Natural killer cell (primary cell): Measurements from ENCODE around the gene IGFL4. TPM values are rescaled to one million over a fixed set of nuclear protein-coding genes. Genes with fewer than 3 reads are reported as not detected.

ENCODE experiments used
- ATAC-seq, 3 donors: fragments of 150-1000 bp in 2 of 3; fragments of 200-7000 bp in 1 of 3; cut with Tn5 transposase; 1 replicate in 1 of 3; 2 replicates in 2 of 3; pipeline ENCODE4 v1.10.0; 2021; ENCODE audit warnings: mild to moderate bottlenecking in 2 of 3, moderate library complexity in 2 of 3
- DNase-seq, 2 donors: peaks; one replicate each; pipeline versions ENCODE4 v3.0.0 to v3.0.0-alpha.2; 2013 to 2021; ENCODE audit warnings: mixed read lengths in 1 of 2
- H3K27ac ChIP-seq: one replicate; pipeline ENCODE4 v1.5.1; 2013; ENCODE audit warnings: mild to moderate bottlenecking, low read length
- H3K27me3 ChIP-seq: one replicate; pipeline ENCODE4 v1.6.1; 2013; ENCODE audit warnings: low read length; ENCODE audit not compliant: control insufficient read depth, insufficient read depth
- H3K36me3 ChIP-seq: one replicate; pipeline ENCODE4 v1.6.1; 2013; ENCODE audit warnings: low read length; ENCODE audit not compliant: control insufficient read depth, insufficient read depth
- H3K4me1 ChIP-seq: one replicate; pipeline ENCODE4 v1.6.1; 2013; ENCODE audit warnings: low read length; ENCODE audit not compliant: control insufficient read depth, insufficient read depth
- H3K4me3 ChIP-seq: one replicate; pipeline ENCODE4 v1.5.1; 2013; ENCODE audit warnings: low read length
- H3K9me3 ChIP-seq: one replicate; pipeline ENCODE4 v1.6.1; 2013; ENCODE audit warnings: low read length; ENCODE audit not compliant: control insufficient read depth, insufficient read depth
- H3K27ac Mint-ChIP-seq, 2 donors: one replicate each; pipeline ENCODE4 v1.8.0; 2022; ENCODE audit warnings: mild to moderate bottlenecking in 2 of 2, mixed read lengths in 2 of 2, moderate library complexity in 1 of 2
- H3K27me3 Mint-ChIP-seq, 2 donors: one replicate each; pipeline ENCODE4 v1.8.0; 2022; ENCODE audit warnings: low read depth in 2 of 2, mixed read lengths in 2 of 2
- H3K36me3 Mint-ChIP-seq: one replicate; pipeline ENCODE4 v1.8.0; 2022; ENCODE audit warnings: mixed read lengths
- H3K4me1 Mint-ChIP-seq, 2 donors: one replicate each; pipeline ENCODE4 v1.8.0; 2022; ENCODE audit warnings: mixed read lengths in 2 of 2
- H3K4me3 Mint-ChIP-seq: one replicate; pipeline ENCODE4 v1.8.0; 2022; ENCODE audit warnings: mild to moderate bottlenecking, moderate library complexity, mixed read lengths
- H3K9me3 Mint-ChIP-seq, 2 donors: one replicate each; pipeline ENCODE4 v1.8.0; 2022; ENCODE audit warnings: mixed read lengths in 2 of 2
- CTCF ChIP-seq: fragments of 200-600 bp; IDR thresholded peaks from one replicate; pipeline ENCODE4 v1.8.0; 2022; ENCODE audit warnings: antibody characterized with exemption
- WGBS: methylation state at CpG from one replicate; pipeline ENCODE4 v1.1.7; 2013; ENCODE audit warnings: missing lambda C conversion rate; ENCODE audit not compliant: insufficient coverage; 5-methylcytosine and 5-hydroxymethylcytosine counted together
- intact Hi-C: fragments of 100-400 bp; cut with micrococcal nuclease; formaldehyde crosslinking; loops from one replicate; pipeline ENCODE4 v1.14.2; 2022
- total RNA-seq, 4 donors: library from RNA; stranded (reverse); fragments of 120-200 nt in 1 of 4; gene quantifications; one replicate each; pipeline versions ENCODE4 v1.2.3 to v1.2.4, GENCODE V29; 2013 to 2022

Gene IGFL4
- total RNA-seq, 3 donors from 2014 or later (not counting 1 experiment from before 2014, with no cell fraction given) = not detected

GRCh38 chr19:46069806-46070341 is 29.1 kb upstream of the IGFL4 start:
- 86% methylated on average over 6 of the region's 6 CpGs for WGBS
- TF ChIP-seq CTCF = no peak
- Histone ChIP-seq H3K27ac (no peak overlapping the region), H3K9me3 (no peaks in the 10 kb centered on the region), H3K4me3 (no peak overlapping the region), H3K4me1 (no peaks in the 10 kb centered on the region), H3K27me3 (peaks cover 10% of the 10 kb centered on the region), H3K36me3 (no peaks in the 10 kb centered on the region)
- no peak overlapping the region for H3K4me3 Mint-ChIP-seq
- no peaks in the 10 kb centered on the region for H3K4me1 Mint-ChIP-seq
- H3K36me3 Mint-ChIP-seq = no peaks in the 10 kb centered on the region
- H3K9me3 Mint-ChIP-seq = no peaks in the 10 kb centered on the region
- peaks cover 40 to 92% of the 10 kb centered on the region in 2 donors for H3K27me3 Mint-ChIP-seq
- ATAC-seq (no peak), DNase-seq (no peak)
- intact Hi-C loops = no loop called here
- no peak overlapping the region for H3K27ac Mint-ChIP-seq

GRCh38 chr19:46068345-46069258 is 27.8 kb upstream of the IGFL4 start:
- no peak for TF ChIP-seq CTCF
- WGBS = 54% methylated on average over 12 of the region's 12 CpGs
- no peaks in the 10 kb centered on the region for H3K9me3 Mint-ChIP-seq
- H3K27ac Mint-ChIP-seq = no peak overlapping the region
- H3K4me1 Mint-ChIP-seq = no peaks in the 10 kb centered on the region
- no peaks in the 10 kb centered on the region for H3K36me3 ChIP-seq
- H3K27ac ChIP-seq = no peak overlapping the region
- no peaks in the 10 kb centered on the region for H3K9me3 ChIP-seq
- H3K4me3 ChIP-seq = no peak overlapping the region
- peaks cover 46 to 91% of the 10 kb centered on the region in 2 donors for H3K27me3 Mint-ChIP-seq
- no peaks in the 10 kb centered on the region for H3K4me1 ChIP-seq
- intact Hi-C loops = no loop called here
- no peaks in the 10 kb centered on the region for H3K36me3 Mint-ChIP-seq
- ATAC-seq (no peak), DNase-seq (no peak)
- peaks cover 9% of the 10 kb centered on the region for H3K27me3 ChIP-seq
- H3K4me3 Mint-ChIP-seq = no peak overlapping the region

GRCh38 chr19:46067691-46068090 is 26.9 kb upstream of the IGFL4 start:
- H3K36me3 ChIP-seq = no peaks in the 10 kb centered on the region
- Mint-ChIP-seq H3K4me1 (no peaks in the 10 kb centered on the region), H3K36me3 (no peaks in the 10 kb centered on the region), H3K9me3 (no peaks in the 10 kb centered on the region), H3K27me3 (peaks cover 50 to 91% of the 10 kb centered on the region in 2 donors), H3K4me3 (no peak overlapping the region), H3K27ac (no peak overlapping the region)
- H3K4me1 ChIP-seq = no peaks in the 10 kb centered on the region
- H3K4me3 ChIP-seq = no peak overlapping the region
- intact Hi-C loops = no loop called here
- H3K27ac ChIP-seq = no peak overlapping the region
- H3K27me3 ChIP-seq = peaks cover 4% of the 10 kb centered on the region
- DNase-seq (no peak), ATAC-seq (no peak)
- TF ChIP-seq CTCF = no peak
- H3K9me3 ChIP-seq = no peaks in the 10 kb centered on the region
- 74% methylated on average over 1 of the region's 1 CpG for WGBS
